BJ (cell line): Measurements from ENCODE around the gene KRT16. TPM values are rescaled to one million over a fixed set of nuclear protein-coding genes. Genes with fewer than 3 reads are reported as not detected.

Source experiments
- CTCF ChIA-PET: fragments of 350-600 bp; formaldehyde crosslinking; extraction: SDS; loops from one replicate; lab custom pipeline; 2021; ENCODE audit warnings: antibody characterized with exemption, inconsistent platforms; lab: Yijun Ruan, JAX
- POLR2A ChIA-PET: fragments of 300-600 bp; sonication (Branson Sonifier 250); formaldehyde crosslinking; extraction: SDS; loops from one replicate; lab custom pipeline; 2021; ENCODE audit warnings: antibody characterized with exemption; lab: Charles Lee
- DNase-seq: peaks from one replicate; pipeline ENCODE4 v3.0.0-alpha.2; 2011; ENCODE audit warnings: low read depth
- H3K27me3 ChIP-seq: 2 replicates; pipeline ENCODE4 v1.6.0; 2011; ENCODE audit warnings: low read length; ENCODE audit not compliant: control insufficient read depth, insufficient read depth
- H3K36me3 ChIP-seq: 2 replicates; pipeline ENCODE4 v1.5.1; 2011; ENCODE audit warnings: low read length; ENCODE audit not compliant: control insufficient read depth, insufficient read depth
- H3K4me3 ChIP-seq: 2 replicates; pipeline ENCODE4 v1.5.1; 2011; ENCODE audit warnings: low read depth, mild to moderate bottlenecking, control low read depth, low read length
- polyA plus RNA-seq: library from polyadenylated mRNA; depleted of rRNA; stranded (reverse); fragments of >200 nt; gene quantifications from 2 replicates; pipeline ENCODE4 v1.2.3, GENCODE V29; 2011
- TF ChIP-seq, protein P1 (sequence below): IDR thresholded peaks from 2 replicates; pipeline ENCODE4 v1.5.1; 2011; ENCODE audit warnings: low read depth, mild to moderate bottlenecking, control low read depth, inconsistent platforms, low read length, moderate library complexity; ENCODE audit not compliant: insufficient read depth

Gene KRT16
- polyA plus RNA-seq, 1 experiment = 1.6 TPM

DNA sequence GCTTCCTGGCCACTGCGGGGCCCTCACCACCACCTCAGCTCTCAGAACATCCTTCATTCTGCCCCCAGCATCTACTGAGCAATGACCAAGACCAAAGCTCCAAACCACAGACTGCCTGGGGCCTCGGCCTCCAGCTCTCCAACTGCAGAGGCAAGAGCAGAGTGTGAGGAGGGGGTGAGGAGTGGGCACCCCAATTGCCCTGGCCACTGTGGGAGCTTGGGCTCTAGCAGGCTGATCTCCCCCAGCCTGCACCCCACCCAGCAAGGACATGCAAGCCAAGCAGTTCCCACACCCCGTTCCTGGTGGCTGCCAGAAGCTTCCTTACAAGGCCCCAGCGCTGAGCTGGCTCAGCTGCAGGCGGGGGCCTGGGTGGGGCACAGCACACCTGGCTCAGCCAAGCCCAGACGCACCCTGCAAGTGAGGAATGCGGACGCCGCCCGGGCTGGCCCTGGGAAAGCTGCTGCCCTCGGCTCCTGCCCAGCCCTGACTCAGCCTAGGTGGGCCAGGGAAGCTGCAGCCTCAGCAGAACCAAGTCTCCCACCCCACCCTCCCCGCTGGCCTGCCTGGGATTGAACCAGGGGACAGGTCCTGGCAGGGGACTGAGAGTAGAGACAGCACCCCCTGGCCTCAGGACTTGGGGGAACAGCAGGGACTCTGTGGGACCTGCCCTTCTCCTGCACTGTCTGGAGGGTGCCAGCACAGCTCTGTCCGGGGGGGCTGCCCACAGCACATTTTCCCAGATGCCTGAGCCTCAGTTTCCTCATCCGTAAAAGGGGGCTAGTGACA lies 41.5 kb upstream of the KRT16 start:
- POLR2A ChIA-PET = no interaction called here
- no peak overlapping the region for H3K4me3 ChIP-seq
- TF ChIP-seq, protein P1, sequence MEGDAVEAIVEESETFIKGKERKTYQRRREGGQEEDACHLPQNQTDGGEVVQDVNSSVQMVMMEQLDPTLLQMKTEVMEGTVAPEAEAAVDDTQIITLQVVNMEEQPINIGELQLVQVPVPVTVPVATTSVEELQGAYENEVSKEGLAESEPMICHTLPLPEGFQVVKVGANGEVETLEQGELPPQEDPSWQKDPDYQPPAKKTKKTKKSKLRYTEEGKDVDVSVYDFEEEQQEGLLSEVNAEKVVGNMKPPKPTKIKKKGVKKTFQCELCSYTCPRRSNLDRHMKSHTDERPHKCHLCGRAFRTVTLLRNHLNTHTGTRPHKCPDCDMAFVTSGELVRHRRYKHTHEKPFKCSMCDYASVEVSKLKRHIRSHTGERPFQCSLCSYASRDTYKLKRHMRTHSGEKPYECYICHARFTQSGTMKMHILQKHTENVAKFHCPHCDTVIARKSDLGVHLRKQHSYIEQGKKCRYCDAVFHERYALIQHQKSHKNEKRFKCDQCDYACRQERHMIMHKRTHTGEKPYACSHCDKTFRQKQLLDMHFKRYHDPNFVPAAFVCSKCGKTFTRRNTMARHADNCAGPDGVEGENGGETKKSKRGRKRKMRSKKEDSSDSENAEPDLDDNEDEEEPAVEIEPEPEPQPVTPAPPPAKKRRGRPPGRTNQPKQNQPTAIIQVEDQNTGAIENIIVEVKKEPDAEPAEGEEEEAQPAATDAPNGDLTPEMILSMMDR = no peak
- no peak for DNase-seq
- CTCF ChIA-PET = interaction anchor here (2.1 to 15.6 kb wide), 3 partner anchors 11 to 797 kb away, joined by 16 to 343 read pairs (median 271); no protein-coding TSS in a partner anchor
- no peaks in the 10 kb centered on the region for H3K36me3 ChIP-seq
- no peaks in the 10 kb centered on the region for H3K27me3 ChIP-seq

DNA sequence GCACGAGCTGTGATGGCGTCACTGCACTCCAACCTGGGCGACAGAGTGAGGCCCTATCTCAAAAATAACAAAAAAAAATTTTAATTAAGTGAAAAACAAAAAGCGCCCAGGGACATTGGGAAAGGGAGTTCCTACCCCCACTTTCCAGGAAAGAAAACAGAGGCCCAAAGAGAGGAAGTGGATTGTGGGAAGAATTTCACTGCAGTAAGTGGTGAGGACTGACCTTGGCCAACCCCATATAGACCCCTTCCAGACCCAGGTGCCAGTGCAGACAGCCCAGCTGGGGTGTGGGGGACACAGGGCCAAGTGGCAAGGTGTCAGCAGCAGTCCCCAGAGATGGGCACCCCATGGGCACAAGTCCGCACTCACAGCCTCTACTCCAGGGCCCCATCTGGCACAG lies 40.9 kb upstream of the KRT16 start:
- CTCF ChIA-PET = interaction anchor here (2.1 to 15.6 kb wide), 3 partner anchors 11 to 796 kb away, joined by 16 to 343 read pairs (median 271); no protein-coding TSS in a partner anchor
- TF ChIP-seq, protein P1 = no peak
- Histone ChIP-seq H3K27me3 (no peaks in the 10 kb centered on the region), H3K4me3 (no peak overlapping the region), H3K36me3 (no peaks in the 10 kb centered on the region)
- POLR2A ChIA-PET = no interaction called here
- DNase-seq = no peak

DNA sequence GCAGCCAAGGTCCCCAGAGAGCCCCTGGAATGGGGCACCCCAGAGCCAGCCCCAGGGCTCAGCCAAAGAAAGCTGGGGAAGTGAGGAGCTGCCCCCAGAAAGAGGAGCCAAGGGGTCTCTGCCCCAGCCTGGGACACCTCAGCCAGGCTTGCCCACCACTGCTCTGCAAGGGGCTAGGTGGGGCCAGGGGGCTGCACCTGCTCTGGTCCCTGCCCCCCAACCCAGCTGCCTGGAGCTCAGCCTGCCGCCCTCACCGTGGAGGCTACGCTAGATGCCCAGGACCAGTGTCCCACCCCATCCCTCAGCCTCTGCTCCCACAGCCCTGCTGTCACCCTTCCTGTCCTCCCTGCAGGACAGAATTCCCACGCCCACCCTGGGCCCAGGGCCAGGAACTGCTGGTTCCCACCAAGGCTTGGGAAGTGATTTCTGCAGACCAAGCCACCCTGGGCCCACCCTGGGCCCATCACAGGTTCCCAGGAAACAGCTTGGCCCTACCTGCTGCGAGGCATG lies 39.9 kb upstream of the KRT16 start:
- Histone ChIP-seq H3K4me3 (no peak overlapping the region), H3K27me3 (no peaks in the 10 kb centered on the region), H3K36me3 (no peaks in the 10 kb centered on the region)
- TF ChIP-seq, protein P1 = no peak
- DNase-seq = no peak
- ChIA-PET CTCF (interaction anchor here (0.6 to 15.6 kb wide), 4 partner anchors 12 to 795 kb away, joined by 4 to 343 read pairs (median 144); no protein-coding TSS in a partner anchor), POLR2A (interaction anchor here (1.3 kb wide), 1 partner anchor 36 kb away, joined by 5 read pairs; the partner anchor contains the start of gene EIF1)

DNA sequence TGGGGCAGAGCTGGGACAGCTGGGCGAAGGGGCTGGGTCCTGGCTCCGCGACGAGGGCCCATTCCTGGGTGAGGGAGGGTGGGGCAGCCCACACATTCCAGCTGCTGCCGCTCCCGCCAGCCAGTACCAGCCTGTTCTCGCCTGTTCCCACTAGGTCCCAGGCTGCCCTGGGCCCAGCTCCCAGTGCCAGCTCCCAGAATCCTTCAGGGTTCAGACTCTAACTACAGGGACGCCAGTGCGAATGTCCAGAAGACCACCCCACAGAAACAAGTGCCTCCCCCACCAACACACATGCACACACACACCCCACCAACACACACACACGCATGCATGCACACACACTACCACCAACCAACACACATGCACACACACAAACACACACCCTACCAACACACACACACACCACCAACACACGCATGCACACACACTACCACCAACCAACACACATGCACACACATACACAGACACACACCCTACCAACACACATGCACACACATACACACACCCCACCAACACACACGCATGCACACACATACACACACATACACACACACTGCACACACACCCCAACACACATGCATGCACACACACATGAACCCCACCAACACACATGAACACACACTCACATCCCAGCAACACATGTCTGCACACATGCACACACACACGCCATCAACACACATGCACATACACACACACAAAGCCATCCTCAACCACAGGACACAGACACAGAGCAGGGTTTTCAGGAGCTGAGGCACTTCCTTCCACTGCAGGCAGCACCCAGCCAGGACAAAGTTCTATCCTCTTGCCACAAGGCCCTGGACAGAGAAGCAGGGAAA lies 39.3 kb upstream of the KRT16 start:
- CTCF ChIA-PET = interaction anchor here (0.6 to 15.6 kb wide), 5 partner anchors 13 to 796 kb away, joined by 3 to 343 read pairs (median 88); no protein-coding TSS in a partner anchor
- no peaks in the 10 kb centered on the region for H3K36me3 ChIP-seq
- no peaks in the 10 kb centered on the region for H3K27me3 ChIP-seq
- POLR2A ChIA-PET = interaction anchor here (0.6 to 1.3 kb wide), 2 partner anchors 37 to 1673 kb away, joined by 5 to 9 read pairs; partner anchors contain the start of gene EIF1
- no peak for DNase-seq
- TF ChIP-seq, protein P1 = no peak
- H3K4me3 ChIP-seq = no peak overlapping the region
